Vagina (tissue), 2 donors: ENCODE measurements around the gene PRRC2B.

Source experiments
- POLR2A ChIP-seq, 2 donors: fragments of 450-650 bp; IDR thresholded peaks; one replicate each; pipeline ENCODE4 v1.6.1; 2017; ENCODE audit warnings: antibody characterized with exemption in 2 of 2, mild to moderate bottlenecking in 2 of 2, moderate library complexity in 2 of 2
- TF ChIP-seq, protein P1 (sequence below), 3 experiments: fragments of 450-650 bp in 2 of 3; fragments of 200-600 bp in 1 of 3; sonication (generic) in 1 of 3; IDR thresholded peaks; one replicate each; pipeline ENCODE4 v1.5.1; 2017 to 2019; ENCODE audit warnings: antibody characterized with exemption in 3 of 3, mild to moderate bottlenecking in 2 of 3, moderate library complexity in 2 of 3

GRCh38 chr9:131386281-131386680, 7.6 kb upstream of the PRRC2B start:
- TF ChIP-seq, protein P1, sequence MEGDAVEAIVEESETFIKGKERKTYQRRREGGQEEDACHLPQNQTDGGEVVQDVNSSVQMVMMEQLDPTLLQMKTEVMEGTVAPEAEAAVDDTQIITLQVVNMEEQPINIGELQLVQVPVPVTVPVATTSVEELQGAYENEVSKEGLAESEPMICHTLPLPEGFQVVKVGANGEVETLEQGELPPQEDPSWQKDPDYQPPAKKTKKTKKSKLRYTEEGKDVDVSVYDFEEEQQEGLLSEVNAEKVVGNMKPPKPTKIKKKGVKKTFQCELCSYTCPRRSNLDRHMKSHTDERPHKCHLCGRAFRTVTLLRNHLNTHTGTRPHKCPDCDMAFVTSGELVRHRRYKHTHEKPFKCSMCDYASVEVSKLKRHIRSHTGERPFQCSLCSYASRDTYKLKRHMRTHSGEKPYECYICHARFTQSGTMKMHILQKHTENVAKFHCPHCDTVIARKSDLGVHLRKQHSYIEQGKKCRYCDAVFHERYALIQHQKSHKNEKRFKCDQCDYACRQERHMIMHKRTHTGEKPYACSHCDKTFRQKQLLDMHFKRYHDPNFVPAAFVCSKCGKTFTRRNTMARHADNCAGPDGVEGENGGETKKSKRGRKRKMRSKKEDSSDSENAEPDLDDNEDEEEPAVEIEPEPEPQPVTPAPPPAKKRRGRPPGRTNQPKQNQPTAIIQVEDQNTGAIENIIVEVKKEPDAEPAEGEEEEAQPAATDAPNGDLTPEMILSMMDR (IDR thresholded peaks at IDR 0.05): no peak
- no peak for TF ChIP-seq POLR2A (IDR thresholded peaks at IDR 0.05)
